Coronary artery (tissue), 2 donors: ENCODE measurements around the gene LAMB4.
"Not testable (repeated sequence)": the region's sequence is repeated elsewhere in the genome, so short reads cannot be mapped to it uniquely, and the experiment has no call there.

Experiments used
- DNase-seq: peaks from one replicate; pipeline ENCODE4 v3.0.0-alpha.2; 2017; ENCODE audit warnings: low spot score
- H3K27ac ChIP-seq, 2 donors: fragments of 200-600 bp; sonication (generic); one replicate each; pipeline ENCODE4 v1.5.1; 2016 to 2019
- H3K4me3 ChIP-seq: fragments of 200-600 bp; sonication (generic); 2 replicates; pipeline ENCODE4 v1.5.1; 2016; ENCODE audit warnings: mild to moderate bottlenecking, moderate library complexity
- CTCF ChIP-seq: fragments of 200-600 bp; sonication (generic); IDR thresholded peaks from one replicate; pipeline ENCODE4 v1.5.1; 2019; ENCODE audit warnings: antibody characterized with exemption

Gene LAMB4

GRCh38 chr7:108038986-108039385, 91.2 kb downstream of the LAMB4 start:
- no peak for DNase-seq
- TF ChIP-seq CTCF = no peak
- no peak overlapping the region for H3K4me3 ChIP-seq
- no peak overlapping the region for H3K27ac ChIP-seq

- TF ChIP-seq CTCF = no peak
- Histone ChIP-seq H3K4me3 (no peak overlapping the region), H3K27ac (no peak overlapping the region)
- no peak for DNase-seq
Observed at GRCh38 chr7:108037741-108038140, 92.4 kb downstream of the LAMB4 start.

- H3K27ac ChIP-seq = no peak overlapping the region
- DNase-seq = no peak
- no peak for TF ChIP-seq CTCF
- H3K4me3 ChIP-seq = no peak overlapping the region
Observed at GRCh38 chr7:108037140-108037539, 93.0 kb downstream of the LAMB4 start.

GRCh38 chr7:108034586-108034985, 95.6 kb downstream of the LAMB4 start:
- Histone ChIP-seq H3K27ac (no peak overlapping the region), H3K4me3 (no peak overlapping the region)
- DNase-seq = no peak
- TF ChIP-seq CTCF = no peak

GRCh38 chr7:108033776-108034497, 96.2 kb downstream of the LAMB4 start:
- Histone ChIP-seq H3K4me3 (no peak overlapping the region), H3K27ac (no peak overlapping the region)
- no peak for DNase-seq
- no peak for TF ChIP-seq CTCF

GRCh38 chr7:108033309-108033708, 96.9 kb downstream of the LAMB4 start:
- not testable (repeated sequence) for H3K27ac ChIP-seq, DNase-seq, H3K4me3 ChIP-seq

GRCh38 chr7:108030516-108030915, 99.6 kb downstream of the LAMB4 start:
- Histone ChIP-seq H3K4me3 (no peak overlapping the region), H3K27ac (peak overlapping the region in 1 of 2 donors; percentile 59)
- DNase-seq = no peak
- no peak for TF ChIP-seq CTCF

- Histone ChIP-seq H3K27ac (no peak overlapping the region), H3K4me3 (no peak overlapping the region)
- DNase-seq = no peak
- TF ChIP-seq CTCF = no peak
Observed at GRCh38 chr7:108029034-108029433, 101.1 kb downstream of the LAMB4 start.
